GM18520 (cell line): Measurements from ENCODE around the gene MTR.
"Not testable (repeated sequence)": the region's sequence is repeated elsewhere in the genome, so short reads cannot be mapped to it uniquely, and the experiment has no call there.

Experiments used
- ATAC-seq: cut with Tn5 transposase; IDR thresholded peaks from one replicate; pipeline ENCODE4 v1.9.1; 2021; ENCODE audit not compliant: unreplicated experiment

Gene MTR

GRCh38 chr1:236895665-236896387, 100.7 kb downstream of the MTR start:
- no peak for ATAC-seq

DNA sequence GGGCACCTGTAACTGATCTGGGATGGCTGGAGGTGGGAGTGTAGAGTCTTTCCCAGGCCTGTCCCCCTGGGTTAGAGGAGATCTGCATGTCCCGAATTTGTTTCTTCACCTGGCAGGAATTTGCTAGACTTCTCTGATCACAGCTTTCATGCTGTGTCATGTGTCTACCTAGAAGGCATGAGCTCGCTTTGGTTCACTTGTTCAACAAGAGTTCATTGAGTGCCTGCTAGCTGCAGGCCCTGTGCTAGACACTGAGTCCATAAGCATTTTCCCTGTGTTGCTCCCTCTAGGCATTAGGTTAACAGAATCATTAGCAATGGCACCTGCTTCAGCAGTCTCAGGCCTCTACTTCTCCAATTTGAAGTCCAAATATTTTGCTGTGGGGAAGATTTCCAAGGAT, 101.6 kb downstream of the MTR start:
- no peak for ATAC-seq

DNA sequence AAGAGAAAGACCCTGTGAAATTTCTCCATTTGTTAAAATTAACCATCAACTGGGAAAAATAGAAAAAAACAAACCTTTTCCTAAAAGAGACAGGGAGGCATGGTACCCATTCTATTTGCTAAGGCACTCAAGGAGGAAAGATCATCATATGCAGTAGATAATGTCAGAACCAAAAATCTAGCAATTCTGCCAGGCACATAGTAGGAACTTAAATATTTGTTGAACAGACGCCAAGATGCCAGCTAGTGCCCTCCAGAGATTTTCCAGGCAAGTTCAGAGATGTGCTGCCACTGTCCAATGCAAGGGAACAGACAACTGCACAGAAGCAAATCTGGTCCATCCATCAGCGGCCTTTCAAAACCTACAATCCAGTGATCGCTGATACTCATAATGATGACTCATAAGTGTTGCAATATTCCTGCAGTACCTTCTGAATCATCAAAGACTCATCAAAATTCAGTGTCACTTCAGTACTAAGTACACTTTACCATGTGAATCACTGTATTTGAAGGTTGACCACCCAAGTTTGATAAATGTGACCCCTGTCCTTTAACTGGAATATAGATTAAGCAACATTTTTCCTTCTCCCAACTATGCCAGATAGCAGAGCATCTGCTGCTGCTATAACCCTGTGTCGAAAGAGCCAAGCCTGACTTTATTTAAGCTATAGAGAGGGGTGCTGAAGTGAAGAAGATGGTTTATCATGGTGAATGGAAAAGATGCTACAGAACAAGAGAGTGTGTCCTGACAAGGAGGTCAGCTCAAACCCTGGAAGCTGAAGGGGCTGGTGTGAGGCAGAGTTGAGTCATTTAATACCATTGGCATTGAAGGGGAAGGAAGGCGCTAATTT, 110.0 kb downstream of the MTR start:
- no peak for ATAC-seq

GRCh38 chr1:236907205-236907604, 112.1 kb downstream of the MTR start:
- no peak for ATAC-seq

DNA sequence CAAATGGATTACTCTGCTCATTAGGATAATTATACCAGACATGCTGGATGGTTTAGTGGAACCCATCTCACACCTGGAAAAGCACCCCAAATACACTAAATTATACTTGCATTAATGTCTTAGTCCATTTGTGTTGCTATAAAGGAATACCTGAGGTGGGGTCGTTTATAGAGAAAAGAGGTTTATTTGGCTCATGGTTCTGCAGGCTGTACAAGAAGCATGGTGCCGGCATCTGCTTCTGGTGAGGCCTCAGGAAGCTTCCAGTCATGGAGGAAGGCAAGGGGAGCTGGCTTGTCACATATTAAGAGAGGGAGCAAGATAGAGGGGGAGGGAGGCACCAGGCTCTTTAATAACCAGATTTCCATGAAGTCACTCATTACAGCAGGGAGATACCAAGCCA, 113.6 kb downstream of the MTR start:
- no peak for ATAC-seq

- not testable (repeated sequence) for ATAC-seq
These were observed 116.0 kb downstream of the MTR start for GRCh38 chr1:236911047-236911446.

GRCh38 chr1:236913371-236914037, 118.4 kb downstream of the MTR start:
- ATAC-seq, result no peak

- no peak for ATAC-seq
These were observed 119.3 kb downstream of the MTR start for GRCh38 chr1:236914375-236914774.

GRCh38 chr1:236916131-236916800, 121.2 kb downstream of the MTR start:
- ATAC-seq, result no peak

DNA sequence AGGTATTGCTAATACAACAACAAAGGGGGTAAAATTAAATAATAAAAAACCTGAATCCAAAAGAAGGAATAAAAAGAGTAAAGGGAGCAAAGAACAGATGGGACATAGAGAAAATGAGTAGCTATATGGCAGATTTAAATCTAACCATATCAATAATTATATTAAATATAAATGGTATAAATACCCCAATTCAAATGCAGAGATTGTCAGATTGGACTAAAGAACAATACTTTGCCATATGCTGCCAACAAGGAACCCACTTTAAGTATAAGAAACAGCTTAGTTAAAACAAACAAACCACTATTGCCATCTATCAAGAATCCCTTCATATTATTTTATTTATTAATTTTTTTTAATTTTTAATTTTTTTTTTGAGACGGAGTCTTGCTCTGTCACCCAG, 122.4 kb downstream of the MTR start:
- no peak for ATAC-seq

GRCh38 chr1:236920286-236920894, 125.3 kb downstream of the MTR start:
- ATAC-seq, result no peak

DNA sequence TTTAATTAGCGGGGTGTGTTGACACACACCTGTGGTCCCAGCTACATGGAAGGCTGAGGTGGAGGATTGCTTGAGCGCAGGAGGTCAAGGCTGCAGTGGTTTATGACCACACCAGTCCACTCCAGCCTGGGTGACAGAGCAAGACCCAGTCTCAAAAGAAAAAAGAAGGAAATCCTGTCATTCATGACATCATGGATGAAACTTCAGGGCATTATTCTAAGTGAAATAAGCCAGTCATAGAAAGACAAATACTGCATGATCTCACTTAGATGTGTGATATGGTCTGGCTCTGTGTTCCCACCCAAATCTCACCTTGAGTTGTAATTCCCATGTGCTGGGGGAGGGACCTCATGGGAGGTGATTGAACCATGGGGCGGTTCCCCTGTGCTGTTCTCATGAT, 126.5 kb downstream of the MTR start:
- no peak for ATAC-seq

DNA sequence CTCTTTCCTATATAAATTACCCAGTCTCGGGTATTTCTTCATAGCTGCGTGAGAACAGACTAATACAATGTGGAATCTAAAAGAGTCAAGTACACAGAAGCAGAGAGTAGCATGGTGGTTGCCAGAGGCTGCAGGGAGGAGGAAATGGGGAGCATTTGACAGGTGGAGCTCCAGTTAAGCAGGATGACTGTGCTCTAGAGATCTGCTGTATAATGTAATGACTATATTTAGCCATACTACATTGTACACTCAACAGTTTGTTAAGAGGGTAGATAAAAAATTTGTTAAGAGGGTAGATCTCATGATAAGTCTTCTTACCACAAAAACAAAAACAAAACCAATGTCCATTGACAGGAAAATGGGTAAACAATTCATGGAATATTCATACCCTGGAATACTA, 127.1 kb downstream of the MTR start:
- ATAC-seq, result no peak

DNA sequence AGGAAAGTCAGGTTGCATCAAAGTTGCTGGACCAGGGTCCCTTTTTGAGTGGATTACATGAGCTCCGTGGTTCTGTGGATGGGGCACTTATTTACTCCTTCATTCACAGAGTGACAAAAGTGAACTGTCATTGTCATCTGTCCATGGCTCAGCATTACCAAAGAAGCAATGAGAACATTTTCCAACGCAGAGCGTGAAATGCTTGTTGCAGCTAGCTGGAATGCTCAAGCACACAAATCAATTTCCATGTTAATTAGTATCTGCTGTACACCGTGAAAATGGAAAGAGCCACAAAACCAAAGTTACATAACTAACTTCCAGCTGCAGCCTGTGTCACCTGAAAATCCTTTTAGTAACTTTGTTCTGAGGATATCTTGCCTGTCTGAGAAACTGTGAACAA, 130.3 kb downstream of the MTR start:
- no peak for ATAC-seq

DNA sequence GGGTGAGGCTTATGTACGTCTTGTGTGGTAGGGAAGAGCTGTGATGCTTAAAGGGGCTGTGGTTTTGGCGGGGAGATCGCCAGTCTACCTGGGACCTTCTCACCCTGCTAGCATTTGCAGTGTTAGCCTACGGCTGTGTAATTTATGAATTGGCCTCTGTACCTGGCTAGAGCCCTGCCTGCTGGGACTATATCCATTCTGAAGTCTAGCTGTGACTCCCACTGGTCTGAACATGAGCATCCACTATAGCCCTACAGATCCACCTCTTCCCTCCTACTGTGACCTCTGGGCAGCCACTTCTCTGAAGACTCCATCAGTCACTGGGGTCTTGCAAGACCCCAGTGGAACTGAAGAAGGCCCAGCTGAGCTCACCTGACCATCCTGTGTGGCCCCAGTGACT, 135.4 kb downstream of the MTR start:
- no peak for ATAC-seq

DNA sequence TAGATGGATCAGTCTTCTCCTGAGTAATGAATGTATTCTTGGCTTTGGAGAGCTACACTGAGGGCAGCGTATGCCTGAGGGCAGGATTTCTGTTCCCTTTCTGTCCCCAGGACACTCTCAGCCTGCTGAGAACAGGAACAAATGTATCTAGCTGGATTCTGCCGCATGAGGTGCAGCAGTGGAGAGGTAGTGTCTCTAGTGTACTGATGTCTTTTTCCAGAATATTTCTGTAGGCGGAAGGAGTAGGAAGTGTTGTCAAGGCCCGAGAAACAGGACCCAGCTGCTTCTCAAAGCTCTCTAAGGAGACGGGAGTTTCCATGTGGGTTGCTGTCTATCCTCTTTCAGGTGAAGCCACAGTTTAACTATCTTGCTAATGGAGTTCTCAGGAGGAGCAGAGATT, 143.7 kb downstream of the MTR start:
- no peak for ATAC-seq

DNA sequence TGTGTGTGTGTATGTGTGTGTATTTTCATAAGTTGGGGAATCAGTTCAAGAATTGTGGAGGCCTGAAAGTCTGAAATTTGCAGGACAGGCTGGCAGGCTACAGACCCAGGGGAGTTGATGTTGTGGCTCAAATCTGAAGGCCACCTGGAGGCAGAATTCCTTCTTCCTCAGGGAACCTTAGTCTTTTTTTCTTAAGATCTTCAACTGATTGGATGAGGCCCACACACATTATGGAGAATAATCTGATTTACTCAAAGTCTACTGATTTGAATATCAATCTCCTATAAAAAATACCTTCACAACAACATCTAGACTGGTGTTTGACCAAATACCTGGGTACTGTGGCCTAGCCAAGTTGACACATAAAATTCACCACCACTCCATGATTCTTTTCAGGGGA, 147.3 kb downstream of the MTR start:
- no peak for ATAC-seq

DNA sequence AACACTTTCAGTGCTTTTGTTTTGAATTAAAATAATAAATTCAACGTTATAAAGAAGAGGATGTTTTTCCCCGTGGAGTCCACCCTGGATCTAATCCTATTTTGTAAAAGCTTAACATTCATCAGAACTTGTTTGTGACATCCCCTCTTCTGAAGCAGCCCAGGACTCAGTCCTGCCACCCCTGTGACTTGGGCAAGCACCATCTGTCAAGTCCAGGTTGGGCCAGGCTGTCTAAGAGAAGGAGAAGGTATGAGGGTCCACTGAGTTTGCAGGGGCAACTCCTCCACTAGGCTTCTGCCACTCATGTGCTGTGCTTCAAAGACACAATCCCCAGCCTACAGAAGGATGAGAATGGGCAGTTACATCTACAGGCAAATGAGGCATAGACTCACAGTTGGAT, 149.5 kb downstream of the MTR start:
- no peak for ATAC-seq

DNA sequence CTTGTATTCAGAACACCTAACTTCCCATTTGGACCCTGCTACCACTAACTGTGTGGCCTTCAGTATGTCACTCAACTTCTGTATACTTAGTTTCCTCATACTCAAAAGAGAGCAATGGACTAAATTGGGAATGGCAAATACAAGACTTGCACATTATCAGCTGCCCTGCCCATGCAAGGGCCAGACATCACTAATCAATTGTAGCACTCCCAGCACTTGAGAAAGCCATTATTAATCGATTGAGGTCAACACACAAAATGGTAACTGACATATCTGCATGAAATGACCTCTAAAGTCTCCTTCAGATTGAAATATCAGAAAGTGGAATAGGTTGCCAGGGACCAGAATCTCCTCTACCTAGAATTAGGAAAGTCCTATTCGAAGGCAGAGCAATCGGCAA, 149.9 kb downstream of the MTR start:
- ATAC-seq, result no peak

- ATAC-seq, result no peak
These were observed 152.7 kb downstream of the MTR start for GRCh38 chr1:236947794-236948193.

GRCh38 chr1:236948381-236948780, 153.3 kb downstream of the MTR start:
- ATAC-seq, result no peak
